Upper lobe of left lung (tissue), 6 donors: ENCODE data around the gene RPS6KA2. TPM values are rescaled to one million over a fixed set of nuclear protein-coding genes. Genes with fewer than 3 reads are reported as not detected.
"Not testable (repeated sequence)": the region's sequence is repeated elsewhere in the genome, so short reads cannot be mapped to it uniquely, and the experiment has no call there.

Source experiments
- ATAC-seq, 2 donors: fragments of 200-7000 bp; cut with Tn5 transposase; one replicate each; pipeline ENCODE4 v1.9.1; 2022; ENCODE audit warnings: mild to moderate bottlenecking in 2 of 2, moderate library complexity in 2 of 2; ENCODE audit not compliant: low FRiP score in 2 of 2
- DNase-seq, 2 donors: peaks; one replicate each; pipeline ENCODE4 v3.0.0-alpha.2; 2019 to 2020
- H3K27ac ChIP-seq, 4 donors: fragments of 200-600 bp; sonication (generic); one replicate each; pipeline ENCODE4 v1.5.1; 2016 to 2019
- H3K27me3 ChIP-seq, 4 donors: fragments of 200-600 bp; sonication (generic); one replicate each; pipeline ENCODE4 v1.5.1; 2017 to 2019
- H3K36me3 ChIP-seq, 4 donors: fragments of 200-600 bp; sonication (generic); one replicate each; pipeline ENCODE4 v1.5.1; 2016 to 2019
- H3K4me1 ChIP-seq, 4 donors: fragments of 200-600 bp; sonication (generic); one replicate each; pipeline ENCODE4 v1.5.1; 2018 to 2019
- H3K4me3 ChIP-seq, 4 donors: fragments of 200-600 bp; sonication (generic); one replicate each; pipeline ENCODE4 v1.5.1; 2017 to 2019; ENCODE audit warnings: mild to moderate bottlenecking in 2 of 4, moderate library complexity in 1 of 4
- H3K9me3 ChIP-seq, 4 donors: fragments of 200-600 bp; sonication (generic); one replicate each; pipeline ENCODE4 v1.5.1; 2018 to 2019
- EP300 ChIP-seq, 4 donors: sonication (generic); formaldehyde crosslinking; IDR thresholded peaks; one replicate each; pipeline ENCODE4 v1.5.1; 2017; ENCODE audit warnings: antibody characterized with exemption in 4 of 4, control low read depth in 2 of 4
- POLR2A ChIP-seq, 4 donors: fragments of 450-650 bp; IDR thresholded peaks; one replicate each; pipeline ENCODE4 v1.5.1; 2016 to 2017; ENCODE audit warnings: antibody characterized with exemption in 4 of 4, mild to moderate bottlenecking in 2 of 4
- POLR2AphosphoS5 ChIP-seq, 2 donors: sonication (generic); formaldehyde crosslinking; IDR thresholded peaks; one replicate each; pipeline ENCODE4 v1.5.1; 2017; ENCODE audit warnings: antibody characterized with exemption in 2 of 2
- WGBS, 2 donors: methylation state at CpG; one replicate each; pipeline ENCODE4 v1.1.5; 2017 to 2018; 5-methylcytosine and 5-hydroxymethylcytosine counted together
- total RNA-seq, 6 donors: library from RNA; depleted of rRNA in 4 of 6; stranded (reverse); fragments of >200 nt in 4 of 6; gene quantifications; one replicate each; pipeline versions ENCODE4 v1.1.0 to v1.2.1, GENCODE V29; 2016 to 2021
- TF ChIP-seq, protein P1 (sequence below), 6 experiments: fragments of 450-650 bp in 4 of 6; fragments of 200-600 bp in 2 of 6; sonication (generic) in 2 of 6; IDR thresholded peaks; one replicate each; pipeline ENCODE4 v1.5.1; 2016 to 2019; ENCODE audit warnings: antibody characterized with exemption in 6 of 6
- donor health status: DM: no; HTN: no; CAD: no; lungs with moderate emphysema.
- donor health status: DM: no; HTN: yes; CAD: no; lungs with severe emphysema.

RPS6KA2 gene
- total RNA-seq, 6 donors from 2014 or later, result 101 to 233 (median 168) TPM

DNA sequence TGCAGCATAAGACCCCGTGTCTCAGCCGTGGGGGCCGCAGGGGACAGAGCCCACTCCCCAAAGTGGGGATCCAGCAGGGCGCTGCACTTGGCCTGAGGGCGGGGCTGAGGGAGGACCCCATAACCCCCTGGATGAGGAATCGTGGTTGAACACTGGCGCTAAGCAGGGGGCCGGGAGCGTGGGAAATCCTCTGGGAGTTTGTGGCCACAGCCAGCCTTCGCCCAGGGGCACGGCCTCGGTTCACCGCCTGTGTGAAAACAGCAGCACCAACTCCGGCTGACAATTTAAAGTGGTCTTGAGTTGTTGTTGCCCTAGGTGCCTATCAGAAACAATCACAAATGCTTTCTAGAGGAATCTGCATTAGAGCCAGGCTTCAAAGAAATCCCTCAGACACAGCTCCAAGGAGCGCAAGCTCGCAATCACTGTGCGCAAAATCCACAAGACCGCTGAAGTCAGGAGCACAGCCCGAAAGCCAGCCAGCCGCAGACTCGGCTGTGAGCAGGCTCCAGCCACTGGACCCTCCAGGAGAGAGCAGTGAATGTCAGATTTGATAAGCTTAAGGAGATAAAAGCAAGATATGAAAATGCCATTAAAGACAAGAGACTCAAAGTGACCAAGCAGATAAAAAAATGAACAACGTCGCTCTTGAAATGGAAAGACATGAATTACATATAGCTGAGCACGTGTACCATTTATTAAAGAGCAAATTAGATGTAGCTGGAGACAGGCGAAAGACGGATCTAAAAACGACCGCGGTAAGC is 10.9 kb upstream of the RPS6KA2 start:
- H3K27ac ChIP-seq, result peak overlapping the region in 2 of 4 donors; percentile 75 to 76
- WGBS, 2 donors, result 89 to 94% methylated on average over 22 to 29 of the region's 29 CpGs
- peak in 1 of 2 donors; percentile 69 for DNase-seq
- ATAC-seq, result no peak
- H3K9me3 ChIP-seq, result no peaks in the 10 kb centered on the region
- H3K36me3 ChIP-seq, result no peaks in the 10 kb centered on the region
- TF ChIP-seq EP300 (IDR thresholded peaks at IDR 0.05) (no peak), POLR2AphosphoS5 (IDR thresholded peaks at IDR 0.05) (no peak), POLR2A (IDR thresholded peaks at IDR 0.05) (no peak)
- TF ChIP-seq, protein P1, sequence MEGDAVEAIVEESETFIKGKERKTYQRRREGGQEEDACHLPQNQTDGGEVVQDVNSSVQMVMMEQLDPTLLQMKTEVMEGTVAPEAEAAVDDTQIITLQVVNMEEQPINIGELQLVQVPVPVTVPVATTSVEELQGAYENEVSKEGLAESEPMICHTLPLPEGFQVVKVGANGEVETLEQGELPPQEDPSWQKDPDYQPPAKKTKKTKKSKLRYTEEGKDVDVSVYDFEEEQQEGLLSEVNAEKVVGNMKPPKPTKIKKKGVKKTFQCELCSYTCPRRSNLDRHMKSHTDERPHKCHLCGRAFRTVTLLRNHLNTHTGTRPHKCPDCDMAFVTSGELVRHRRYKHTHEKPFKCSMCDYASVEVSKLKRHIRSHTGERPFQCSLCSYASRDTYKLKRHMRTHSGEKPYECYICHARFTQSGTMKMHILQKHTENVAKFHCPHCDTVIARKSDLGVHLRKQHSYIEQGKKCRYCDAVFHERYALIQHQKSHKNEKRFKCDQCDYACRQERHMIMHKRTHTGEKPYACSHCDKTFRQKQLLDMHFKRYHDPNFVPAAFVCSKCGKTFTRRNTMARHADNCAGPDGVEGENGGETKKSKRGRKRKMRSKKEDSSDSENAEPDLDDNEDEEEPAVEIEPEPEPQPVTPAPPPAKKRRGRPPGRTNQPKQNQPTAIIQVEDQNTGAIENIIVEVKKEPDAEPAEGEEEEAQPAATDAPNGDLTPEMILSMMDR (IDR thresholded peaks at IDR 0.05), result no peak
- H3K4me3 ChIP-seq, result no peak overlapping the region
- H3K4me1 ChIP-seq, result peaks cover 27 to 35% (median 32%) of the 10 kb centered on the region in 4 donors
- H3K27me3 ChIP-seq, result no peaks in the 10 kb centered on the region

DNA sequence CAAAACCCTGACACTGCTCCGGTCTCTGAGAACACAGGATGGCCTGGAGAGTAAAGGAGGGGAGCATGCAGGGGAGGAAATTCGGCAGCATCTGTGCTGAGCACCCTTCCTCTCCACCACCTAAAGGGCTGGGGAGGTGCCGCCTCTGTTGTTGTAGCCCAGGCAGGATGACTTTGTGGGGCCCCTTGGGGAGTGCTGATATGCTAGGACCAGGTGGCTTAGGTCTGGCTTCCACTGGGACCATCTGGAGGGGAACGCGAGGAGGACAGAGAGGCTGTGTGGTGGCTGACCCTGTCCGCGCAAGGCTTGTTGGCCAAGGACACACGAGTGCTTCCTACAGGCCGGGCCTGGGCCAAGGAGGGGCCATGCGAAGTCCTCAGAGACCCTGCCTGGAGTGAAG is 9.9 kb upstream of the RPS6KA2 start:
- no peak overlapping the region for H3K4me3 ChIP-seq
- TF ChIP-seq EP300 (IDR thresholded peaks at IDR 0.05), result no peak
- no peak for TF ChIP-seq POLR2A (IDR thresholded peaks at IDR 0.05)
- TF ChIP-seq, protein P1 (IDR thresholded peaks at IDR 0.05), result no peak
- no peak for TF ChIP-seq POLR2AphosphoS5 (IDR thresholded peaks at IDR 0.05)
- H3K27me3 ChIP-seq, result no peaks in the 10 kb centered on the region
- peak overlapping the region; percentile 72 to 76 (median 74) for H3K27ac ChIP-seq
- H3K4me1 ChIP-seq, result peaks cover 27 to 35% (median 33%) of the 10 kb centered on the region in 4 donors
- no peaks in the 10 kb centered on the region for H3K36me3 ChIP-seq
- 86 to 87% methylated on average over 9 to 10 of the region's 10 CpGs for WGBS, 2 donors
- DNase-seq (peak in 1 of 2 donors; percentile 15), ATAC-seq (no peak)
- H3K9me3 ChIP-seq, result no peaks in the 10 kb centered on the region

DNA sequence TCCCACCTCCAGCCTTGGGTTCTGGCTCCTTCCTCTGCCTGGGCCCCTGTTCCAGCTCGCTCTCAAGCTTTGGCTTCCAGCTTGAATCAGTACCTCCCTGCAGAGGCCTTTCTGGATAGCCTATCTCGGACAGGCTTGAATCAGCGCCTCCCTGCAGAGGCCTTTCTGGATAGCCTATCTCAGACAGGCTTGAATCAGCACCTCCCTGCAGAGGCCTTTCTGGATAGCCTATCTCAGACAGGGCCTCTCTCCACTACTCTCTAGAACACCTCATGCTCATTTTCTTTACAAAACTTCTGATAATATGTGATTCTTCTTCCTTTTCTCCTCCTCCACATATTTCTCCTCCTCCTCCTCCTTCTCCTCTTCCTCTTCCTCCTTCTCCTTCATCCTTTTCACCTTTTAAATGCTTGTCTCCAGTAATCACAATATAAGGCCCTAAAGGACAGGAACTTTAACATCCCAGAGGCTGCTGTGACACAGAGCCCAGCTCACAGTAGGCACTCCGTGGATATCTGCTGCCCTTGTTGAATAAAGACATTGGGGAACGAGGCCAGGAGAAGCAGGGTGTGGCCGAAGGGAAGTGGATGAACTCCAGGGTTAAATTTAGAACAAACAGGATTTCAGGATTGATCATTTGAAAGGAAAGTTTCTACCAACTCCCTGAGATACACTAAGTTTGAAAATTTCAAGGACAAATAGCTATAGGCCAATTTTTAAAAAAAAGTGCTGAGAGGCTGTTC is 9.3 kb upstream of the RPS6KA2 start:
- WGBS, 2 donors, result 56 to 63% methylated on average over 6 of the region's 6 CpGs
- peak overlapping the region; percentile 72 to 76 (median 74) for H3K27ac ChIP-seq
- H3K9me3 ChIP-seq, result no peaks in the 10 kb centered on the region

DNA sequence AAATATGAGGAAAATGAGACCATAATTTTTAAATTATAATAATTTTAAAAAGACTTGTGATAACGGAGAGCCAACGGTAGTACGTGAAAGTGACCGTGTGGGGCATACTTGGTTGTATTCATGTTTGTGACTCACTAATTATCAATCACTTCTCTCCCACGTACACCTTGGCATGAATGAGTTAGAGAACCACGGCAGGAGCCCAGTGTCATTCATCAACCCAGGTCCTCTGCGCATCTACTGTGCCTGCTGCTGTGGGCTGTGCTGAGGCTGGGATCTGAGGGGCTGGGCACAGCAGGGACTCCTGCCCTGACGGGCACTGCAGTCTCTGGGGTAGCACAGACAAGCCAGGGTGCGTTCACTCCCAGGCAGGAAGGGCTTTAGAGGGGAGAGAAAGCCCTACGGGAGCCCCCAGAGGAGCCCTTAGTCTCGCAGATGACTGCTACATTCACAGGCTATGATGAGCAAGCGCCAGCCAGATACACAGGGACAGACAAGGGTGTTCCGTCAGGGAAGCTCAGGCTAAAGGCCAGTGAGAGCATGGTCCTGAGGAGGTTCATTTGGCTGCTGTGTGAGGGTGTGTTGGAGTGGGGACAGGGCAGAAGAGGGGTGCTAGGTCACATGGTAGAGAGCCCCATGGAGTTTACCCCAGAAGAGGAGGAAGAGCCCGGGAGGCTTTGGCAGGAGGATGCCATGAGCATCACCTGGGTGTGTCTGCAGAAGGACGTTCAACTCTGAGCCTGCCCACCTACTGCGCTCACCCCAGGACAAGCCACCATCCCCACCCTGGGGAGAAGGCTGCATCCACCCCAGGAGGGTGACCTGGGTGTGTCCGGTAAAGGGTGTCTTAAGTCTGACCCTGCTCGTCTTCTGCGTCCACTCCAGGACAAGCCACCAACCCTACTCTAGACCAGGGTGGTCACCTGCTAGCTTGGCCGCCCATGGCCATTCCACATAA is 8.2 kb upstream of the RPS6KA2 start:
- no peak for TF ChIP-seq POLR2A (IDR thresholded peaks at IDR 0.05)
- no peak for TF ChIP-seq POLR2AphosphoS5 (IDR thresholded peaks at IDR 0.05)
- TF ChIP-seq EP300 (IDR thresholded peaks at IDR 0.05), result no peak
- TF ChIP-seq, protein P1 (IDR thresholded peaks at IDR 0.05), result no peak
- Histone ChIP-seq H3K27me3 (no peaks in the 10 kb centered on the region), H3K9me3 (no peaks in the 10 kb centered on the region), H3K27ac (peak overlapping the region; percentile 49 to 76 (median 74)), H3K4me3 (no peak overlapping the region), H3K4me1 (peaks cover 21 to 35% (median 28%) of the 10 kb centered on the region in 4 donors), H3K36me3 (no peaks in the 10 kb centered on the region)
- DNase-seq (peak in 1 of 2 donors; percentile 8), ATAC-seq (no peak)
- WGBS, 2 donors, result 93 to 95% methylated on average over 20 of the region's 20 CpGs

More for the DNA sequence above, 9.3 kb upstream of the RPS6KA2 start:
- TF ChIP-seq POLR2A (IDR thresholded peaks at IDR 0.05), result no peak
- TF ChIP-seq POLR2AphosphoS5 (IDR thresholded peaks at IDR 0.05), result no peak
- TF ChIP-seq, protein P1 (IDR thresholded peaks at IDR 0.05), result no peak
- TF ChIP-seq EP300 (IDR thresholded peaks at IDR 0.05), result no peak
- no peak for DNase-seq
- no peak for ATAC-seq
- Histone ChIP-seq H3K4me3 (no peak overlapping the region), H3K4me1 (peaks cover 27 to 35% (median 33%) of the 10 kb centered on the region in 4 donors), H3K27me3 (no peaks in the 10 kb centered on the region), H3K36me3 (no peaks in the 10 kb centered on the region)

DNA sequence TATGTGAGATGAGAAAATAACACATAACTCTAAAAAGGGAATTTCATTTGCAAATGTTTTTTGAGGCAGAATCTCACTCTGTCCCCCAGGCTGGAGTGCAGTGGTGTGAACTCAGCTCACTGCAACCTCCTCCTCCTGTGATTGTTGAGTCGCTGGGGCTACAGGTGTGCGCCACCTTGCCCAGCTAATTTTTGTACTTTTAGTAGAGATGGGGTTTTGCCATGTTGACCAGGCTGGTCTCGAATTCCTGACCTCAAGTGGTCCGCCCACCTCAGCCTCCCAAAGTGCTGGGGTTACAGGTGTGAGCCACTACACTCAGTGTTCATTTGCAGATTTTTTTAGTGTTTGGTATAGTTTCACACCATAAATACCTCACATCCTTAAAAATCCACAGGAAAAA is 7.5 kb upstream of the RPS6KA2 start:
- not testable (repeated sequence) for H3K27me3 ChIP-seq, ATAC-seq, H3K36me3 ChIP-seq, DNase-seq, H3K4me3 ChIP-seq, H3K9me3 ChIP-seq
- peaks cover 14 to 35% (median 22%) of the 10 kb centered on the region in 4 donors for H3K4me1 ChIP-seq
- WGBS, 2 donors, result 95% methylated on average over 4 of the region's 4 CpGs
- peak overlapping the region in 3 of 4 donors; percentile 52 to 67 (median 60) for H3K27ac ChIP-seq
